Heart left ventricle (tissue), 16 donors: ENCODE data around the gene GHDC. TPM values are rescaled to one million over a fixed set of nuclear protein-coding genes. Genes with fewer than 3 reads are reported as not detected.
"Not testable (repeated sequence)": the region's sequence is repeated elsewhere in the genome, so short reads cannot be mapped to it uniquely, and the experiment has no call there.

ENCODE experiments used
- ATAC-seq, 4 donors: fragments of 200-7000 bp; cut with Tn5 transposase; one replicate each; pipeline ENCODE4 v1.9.1; 2020 to 2022; ENCODE audit warnings: moderate library complexity in 4 of 4, mild to moderate bottlenecking in 3 of 4, moderate number of reproducible peaks in 1 of 4
- DNase-seq, 5 donors: peaks; one replicate each; pipeline ENCODE4 v3.0.0-alpha.2; 2020
- H3K27ac ChIP-seq, 12 donors: fragments of 200-600 bp; sonication (generic) in 4 of 12; one replicate each; pipeline versions ENCODE4 v1.5.0 to v1.8.0; 2016 to 2022; ENCODE audit warnings: mild to moderate bottlenecking in 2 of 12
- H3K27me3 ChIP-seq, 9 donors: fragments of 200-600 bp; sonication (generic) in 2 of 9; one replicate each; pipeline versions ENCODE4 v1.5.1 to v1.8.0; 2016 to 2022; ENCODE audit warnings: mild to moderate bottlenecking in 3 of 9
- H3K36me3 ChIP-seq, 9 donors: fragments of 200-600 bp; sonication (generic) in 2 of 9; one replicate each; pipeline versions ENCODE4 v1.5.0 to v1.8.0; 2018 to 2022; ENCODE audit warnings: mild to moderate bottlenecking in 2 of 9
- H3K4me1 ChIP-seq, 12 donors: fragments of 200-600 bp; sonication (generic) in 4 of 12; one replicate each; pipeline versions ENCODE4 v1.5.0 to v1.8.0; 2016 to 2022; ENCODE audit warnings: mild to moderate bottlenecking in 3 of 12
- H3K4me3 ChIP-seq, 12 donors: fragments of 200-600 bp; sonication (generic) in 4 of 12; one replicate each; pipeline versions ENCODE4 v1.5.0 to v1.8.0; 2017 to 2022; ENCODE audit warnings: mild to moderate bottlenecking in 9 of 12, moderate library complexity in 4 of 12
- H3K9me3 ChIP-seq, 12 donors: fragments of 200-600 bp; sonication (generic) in 4 of 12; one replicate each; pipeline versions ENCODE4 v1.5.0 to v1.8.0; 2016 to 2022; ENCODE audit warnings: mild to moderate bottlenecking in 1 of 12
- CTCF ChIP-seq, 12 donors: fragments of 200-600 bp; sonication (generic) in 4 of 12; IDR thresholded peaks; one replicate each; pipeline versions ENCODE4 v1.5.0 to v1.8.0; 2018 to 2022; ENCODE audit warnings: antibody characterized with exemption in 12 of 12, mild to moderate bottlenecking in 5 of 12
- POLR2A ChIP-seq, 2 donors: fragments of 450-650 bp; IDR thresholded peaks; one replicate each; pipeline ENCODE4 v1.6.1; 2017; ENCODE audit warnings: antibody characterized with exemption in 2 of 2, mild to moderate bottlenecking in 2 of 2, moderate library complexity in 2 of 2
- WGBS, 4 donors: extraction: QIAGEN DNeasy Blood & Tissue Kit in 2 of 4; methylation state at CpG; one replicate each; pipeline versions ENCODE4 v1.1.5 to v1.1.7; 2013 to 2018; 5-methylcytosine and 5-hydroxymethylcytosine counted together
- intact Hi-C, 10 donors: fragments of 100-400 bp; cut with DNase I; formaldehyde crosslinking; loops; one replicate each; pipeline versions ENCODE4 v1.11.1 to v1.14.2; 2022
- polyA plus RNA-seq, 2 donors: library from polyadenylated mRNA; stranded (reverse); fragments of 200-250 nt; gene quantifications; one replicate each; pipeline ENCODE4 v1.2.3, GENCODE V29; 2013
- total RNA-seq, 9 donors: library from RNA; depleted of rRNA in 2 of 9; stranded (reverse); fragments of >200 nt in 2 of 9; fragmentation: NEBNext Ultra II Directional in 3 of 9; extraction: Animal tissue kit (Norgen Biotek cat#: 25700) in 3 of 9; gene quantifications; one replicate each; pipeline versions ENCODE4 v1.1.0 to v1.2.4, GENCODE V29; 2016 to 2023
- donor health status: ischemic (EF 13 %, LVEDD 7.1; RV severe dilation, severe dysfunction).
- donor health status: healthy with polysubstance abuse.
- donor health status: DM: no; HTN: yes; CAD: no.
- donor health status: DM: no; HTN: no; CAD: no.
- donor health status: ischemic (EF 25% LVEDD 6.9; RV normal size, moderate dysfunction).
- donor health status: ischemic (EF 25% LVEDD 5.7; RV mildly dilated, moderate dysfunction).
- donor health status: healthy.
- donor health status: DM: yes; HTN: yes; CAD: no.
- donor health status: ischemic (EF 35%, LVEDD 5.7; RV mildly dilated, moderate dysfunction).
- donor health status: nonischemic (EF 11% LVEDD 7.7; RV severe dilation, severe dysfunction).
- donor health status: DM: yes; HTN: yes; CAD: no.
- donor health status: PGD.
- donor health status: ischemic (EF 29% LVEDD 5.4; RV normal size, mild dysfunction).
- donor health status: nonischemic (EF 23%, LVEDD 6.1; RV moderate dilation, normal function).

GHDC gene
- total and polyA plus RNA-seq, 11 donors, result 4.9 to 17.3 (median 8.3) TPM

DNA sequence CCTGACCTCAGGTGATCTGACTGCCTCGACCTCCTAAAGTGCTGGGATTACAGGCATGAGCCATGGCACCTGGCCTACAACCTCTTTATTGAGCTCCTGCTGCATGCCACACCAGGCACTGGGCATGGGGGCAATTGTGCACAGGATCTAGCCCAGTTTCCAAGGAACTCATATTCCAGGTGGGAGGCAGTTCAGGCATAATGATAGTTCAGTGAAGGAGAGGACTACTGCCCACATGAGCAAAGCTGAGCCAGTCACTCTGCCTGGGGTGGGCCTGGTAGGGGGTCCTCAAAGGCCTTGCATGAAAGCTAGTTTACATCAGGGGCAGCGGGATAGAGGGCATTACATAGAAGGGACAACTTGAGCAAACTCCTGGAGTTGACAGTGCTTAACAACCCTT, 6.5 kb downstream of the GHDC start:
- WGBS, 4 donors, result 72 to 85% (median 80%) methylated on average over 2 of the region's 2 CpGs
- Histone ChIP-seq H3K27me3 (peaks cover 0 to 3% (median 0%) of the 10 kb centered on the region in 9 donors), H3K4me3 (no peak overlapping the region), H3K36me3 (peaks cover 0 to 3% (median 0%) of the 10 kb centered on the region in 9 donors), H3K4me1 (peaks cover 0 to 39% (median 16%) of the 10 kb centered on the region in 12 donors), H3K27ac (no peak overlapping the region), H3K9me3 (no peaks in the 10 kb centered on the region)
- TF ChIP-seq POLR2A (IDR thresholded peaks at IDR 0.05), result no peak
- TF ChIP-seq CTCF (IDR thresholded peaks at IDR 0.05), result no peak
- intact Hi-C loops, result loop anchor here in 2 of 10 donors (2.0 to 10.0 kb wide), 3 partner anchors 87 to 123 kb away; partner anchors contain the start of gene STAT5B (in 2 of the 2)
- ATAC-seq (no peak), DNase-seq (no peak)

- peaks cover 0 to 13% (median 4%) of the 10 kb centered on the region in 9 donors for H3K27me3 ChIP-seq
- ATAC-seq, H3K9me3 ChIP-seq, DNase-seq, H3K27ac ChIP-seq, H3K4me3 ChIP-seq, H3K36me3 ChIP-seq: not testable (repeated sequence)
- intact Hi-C loops, result loop anchor here in 2 of 10 donors (2.0 to 10.0 kb wide), 3 partner anchors 89 to 121 kb away; partner anchors contain the start of gene STAT5B (in 2 of the 2)
- peaks cover 0 to 46% (median 17%) of the 10 kb centered on the region in 12 donors for H3K4me1 ChIP-seq
- WGBS, 4 donors, result 83 to 91% (median 89%) methylated on average over 5 of the region's 5 CpGs
Observed at GRCh38 chr17:42186191-42186590, 8.1 kb downstream of the GHDC start.

DNA sequence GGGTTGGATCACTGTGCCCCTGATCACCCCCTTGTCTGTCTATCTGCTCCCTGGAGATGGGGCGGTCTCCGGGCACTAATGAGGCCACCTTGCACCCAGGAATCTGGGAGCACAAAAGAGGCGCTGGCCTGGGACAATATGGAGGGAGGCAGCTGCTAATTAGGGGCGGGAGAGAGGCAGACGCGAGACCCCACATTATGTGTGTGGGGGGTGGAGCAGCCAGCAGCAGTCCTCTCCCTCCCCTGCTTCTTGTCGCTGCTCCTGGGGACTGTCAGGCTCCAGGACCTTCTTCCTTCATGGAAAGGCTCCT, 8.7 kb downstream of the GHDC start:
- 68 to 76% (median 75%) methylated on average over 7 of the region's 7 CpGs for WGBS, 4 donors
- ATAC-seq, result no peak
- no peaks in the 10 kb centered on the region for H3K36me3 ChIP-seq
- TF ChIP-seq POLR2A (IDR thresholded peaks at IDR 0.05), result no peak
- TF ChIP-seq CTCF (IDR thresholded peaks at IDR 0.05), result no peak
- no peak overlapping the region for H3K4me3 ChIP-seq
- H3K4me1 ChIP-seq, result peaks cover 0 to 52% (median 23%) of the 10 kb centered on the region in 12 donors
- H3K9me3 ChIP-seq, result no peaks in the 10 kb centered on the region
- peaks cover 0 to 19% (median 9%) of the 10 kb centered on the region in 9 donors for H3K27me3 ChIP-seq
- no peak overlapping the region for H3K27ac ChIP-seq
- intact Hi-C loops, result loop anchor here in 2 of 10 donors (10.0 kb wide), 2 partner anchors 89 to 121 kb away; partner anchors contain the start of gene STAT5B (in 1 of the 2)
- DNase-seq, result no peak

GRCh38 chr17:42184713-42185620, 9.3 kb downstream of the GHDC start, which contains the start of gene HCRT:
Gene HCRT, minus strand, starts transcription at chr17:42185452. Its CDS starts 87 bp downstream, at chr17:42185365.
- no peaks in the 10 kb centered on the region for H3K36me3 ChIP-seq
- H3K9me3 ChIP-seq, result no peaks in the 10 kb centered on the region
- DNase-seq (no peak), ATAC-seq (no peak)
- 72 to 80% (median 78%) methylated on average over 7 to 11 of the region's 11 CpGs for WGBS, 4 donors
- intact Hi-C loops, result loop anchor here in 6 of 10 donors (5.0 to 10.0 kb wide), 6 partner anchors 63 to 347 kb away; partner anchors contain the start of genes HSPB9 (in 1 of the 6), KAT2A (in 1 of the 6) and STAT5B (in 1 of the 6)
- H3K27ac ChIP-seq, result peak within 1 kb of the TSS in 9 of 12 donors; percentile 17 to 88 (median 75)
- no peak for TF ChIP-seq POLR2A (IDR thresholded peaks at IDR 0.05)
- no peak for TF ChIP-seq CTCF (IDR thresholded peaks at IDR 0.05)
- peaks cover 0 to 24% (median 12%) of the 10 kb centered on the region in 9 donors for H3K27me3 ChIP-seq
- H3K4me1 ChIP-seq, result peaks cover 0 to 57% (median 27%) of the 10 kb centered on the region in 12 donors
- peak within 1 kb of the TSS; percentile 27 to 72 (median 61) for H3K4me3 ChIP-seq
